DOHH2 (cell line): ENCODE data around the gene UVRAG.

Source experiments
- EZH2phosphoT487 ChIP-seq: fragments of 200-600 bp; sonication (generic); IDR thresholded peaks from 2 replicates; pipeline ENCODE4 v1.6.1; 2017; ENCODE audit warnings: borderline replicate concordance, mild to moderate bottlenecking, antibody characterized with exemption, low read length, moderate library complexity, mixed read lengths
- TF ChIP-seq, protein P1 (sequence below): fragments of 200-600 bp; sonication (generic); IDR thresholded peaks from one replicate; pipeline ENCODE4 v1.5.1; 2014; ENCODE audit warnings: antibody characterized with exemption, mild to moderate bottlenecking, low read depth, low read length; ENCODE audit not compliant: poor library complexity, severe bottlenecking

DNA sequence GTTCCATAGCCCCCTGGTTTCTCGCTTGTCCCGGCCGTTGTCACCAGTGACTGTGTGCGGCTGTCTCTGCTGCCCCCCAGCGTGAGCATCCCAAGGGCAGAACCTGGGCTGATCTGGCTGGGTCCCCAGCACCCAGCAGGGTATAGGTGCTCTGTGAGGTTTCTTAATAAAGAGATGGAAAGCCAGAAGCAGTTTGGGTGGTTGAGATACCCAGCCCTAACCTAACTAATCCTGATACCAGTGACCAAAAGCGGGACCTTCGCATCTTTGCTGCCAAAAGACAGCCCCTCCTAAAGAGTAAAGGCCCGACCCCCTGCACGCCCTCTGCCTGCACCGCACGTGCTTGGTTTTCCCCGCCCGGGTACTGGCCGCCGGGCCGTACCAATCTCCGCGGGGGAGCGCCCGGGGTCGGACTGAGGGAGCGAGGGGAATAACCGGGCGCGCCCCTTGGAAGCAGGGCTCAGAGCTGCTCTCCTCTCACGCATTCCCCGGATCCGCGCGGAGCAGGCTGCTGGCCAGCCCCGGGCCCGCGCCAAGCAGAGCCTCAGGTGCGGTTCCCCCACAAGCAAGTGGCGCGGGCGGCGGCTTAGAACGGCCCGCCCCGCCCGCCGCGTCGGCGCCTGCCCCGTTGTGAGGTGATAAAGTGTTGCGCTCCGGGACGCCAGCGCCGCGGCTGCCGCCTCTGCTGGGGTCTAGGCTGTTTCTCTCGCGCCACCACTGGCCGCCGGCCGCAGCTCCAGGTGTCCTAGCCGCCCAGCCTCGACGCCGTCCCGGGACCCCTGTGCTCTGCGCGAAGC, 46.7 kb upstream of the UVRAG start, which contains the start of gene DGAT2:
- TF ChIP-seq, protein P1, sequence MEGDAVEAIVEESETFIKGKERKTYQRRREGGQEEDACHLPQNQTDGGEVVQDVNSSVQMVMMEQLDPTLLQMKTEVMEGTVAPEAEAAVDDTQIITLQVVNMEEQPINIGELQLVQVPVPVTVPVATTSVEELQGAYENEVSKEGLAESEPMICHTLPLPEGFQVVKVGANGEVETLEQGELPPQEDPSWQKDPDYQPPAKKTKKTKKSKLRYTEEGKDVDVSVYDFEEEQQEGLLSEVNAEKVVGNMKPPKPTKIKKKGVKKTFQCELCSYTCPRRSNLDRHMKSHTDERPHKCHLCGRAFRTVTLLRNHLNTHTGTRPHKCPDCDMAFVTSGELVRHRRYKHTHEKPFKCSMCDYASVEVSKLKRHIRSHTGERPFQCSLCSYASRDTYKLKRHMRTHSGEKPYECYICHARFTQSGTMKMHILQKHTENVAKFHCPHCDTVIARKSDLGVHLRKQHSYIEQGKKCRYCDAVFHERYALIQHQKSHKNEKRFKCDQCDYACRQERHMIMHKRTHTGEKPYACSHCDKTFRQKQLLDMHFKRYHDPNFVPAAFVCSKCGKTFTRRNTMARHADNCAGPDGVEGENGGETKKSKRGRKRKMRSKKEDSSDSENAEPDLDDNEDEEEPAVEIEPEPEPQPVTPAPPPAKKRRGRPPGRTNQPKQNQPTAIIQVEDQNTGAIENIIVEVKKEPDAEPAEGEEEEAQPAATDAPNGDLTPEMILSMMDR: peak; percentile 59
- no peak for TF ChIP-seq EZH2phosphoT487
